Measurements from ENCODE around the gene CHCT1. TPM values are rescaled to one million over a fixed set of nuclear protein-coding genes. Genes with fewer than 3 reads are reported as not detected.
"Not testable (repeated sequence)": the region's sequence is repeated elsewhere in the genome, so short reads cannot be mapped to it uniquely, and the experiment has no call there.

CHCT1 gene
- polyA plus RNA-seq, 4 donors: 0.10 TPM; not detected in 3

DNA sequence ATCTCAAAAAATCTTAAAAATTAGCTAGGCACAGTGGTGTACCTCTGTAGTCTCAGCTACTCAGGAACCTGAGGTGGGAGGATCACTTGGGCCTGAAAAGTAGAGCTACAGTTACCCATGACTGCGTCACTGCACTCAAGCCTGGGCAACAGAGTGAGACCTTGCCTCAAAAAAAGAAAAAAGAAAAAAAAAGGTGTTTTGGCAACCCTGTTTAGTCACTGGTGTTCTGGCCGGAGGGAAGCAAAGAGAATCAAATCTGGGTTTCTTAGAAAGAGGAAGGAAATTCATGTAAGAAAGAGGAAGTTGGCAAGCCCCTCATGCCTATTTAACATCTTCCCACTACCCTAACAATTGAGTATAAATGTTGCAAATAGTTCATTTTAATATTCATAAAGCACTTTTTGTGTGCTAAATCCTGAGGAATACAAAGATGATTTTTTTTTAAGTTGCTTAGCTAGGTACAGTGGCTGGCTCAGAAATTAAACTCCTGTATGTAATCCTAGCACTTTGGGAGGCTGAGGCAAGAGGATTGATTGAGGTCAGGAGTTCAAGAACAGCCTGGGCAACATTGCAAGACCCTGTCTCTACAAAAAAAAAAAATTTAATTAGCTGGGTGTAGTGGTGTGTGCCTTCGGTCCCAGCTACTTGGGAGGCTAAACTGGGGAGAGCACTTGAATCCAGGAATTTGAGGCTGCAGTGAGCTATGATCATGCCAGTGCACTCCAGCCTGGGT is 23.9 kb upstream of the CHCT1 start:
- DNase-seq (ENCODE audit: low read depth in 4 of 4, low spot score in 3 of 4): no peak

DNA sequence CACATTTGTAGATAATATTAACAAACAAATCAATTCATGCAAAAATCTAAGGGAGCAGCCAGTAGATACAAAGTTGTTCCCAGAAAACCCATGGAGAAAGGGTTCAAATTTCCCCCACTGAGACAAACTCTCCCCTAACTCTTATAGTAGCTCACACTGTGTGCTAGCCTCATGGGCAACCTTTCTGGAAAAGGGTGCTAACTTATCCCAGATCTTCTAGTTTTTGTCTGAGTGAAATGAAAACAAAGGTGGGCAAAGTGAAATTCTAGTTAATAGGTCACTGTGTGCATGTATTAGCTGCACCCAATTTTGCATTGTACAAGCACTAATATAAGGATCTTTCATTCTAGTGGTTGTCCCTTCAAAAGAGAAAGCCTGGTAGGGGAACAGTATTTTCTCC is 20.5 kb upstream of the CHCT1 start:
- DNase-seq (ENCODE audit: low read depth in 4 of 4, low spot score in 3 of 4): no peak

DNA sequence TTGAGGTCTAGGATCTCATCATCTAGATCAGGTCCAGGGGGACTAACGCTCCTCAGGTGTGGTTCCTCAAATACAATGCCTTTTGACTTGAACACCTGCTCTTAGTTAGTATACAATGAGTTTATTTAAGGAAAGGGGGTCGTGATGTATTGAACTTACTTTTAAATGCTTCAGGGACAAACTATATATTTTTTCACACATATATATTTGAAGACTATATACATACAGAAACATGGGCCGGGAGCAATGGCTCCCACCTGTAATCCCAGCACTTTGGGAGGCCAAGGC is 18.8 kb upstream of the CHCT1 start:
- no peak for DNase-seq (ENCODE audit: low read depth in 4 of 4, low spot score in 3 of 4)

DNA sequence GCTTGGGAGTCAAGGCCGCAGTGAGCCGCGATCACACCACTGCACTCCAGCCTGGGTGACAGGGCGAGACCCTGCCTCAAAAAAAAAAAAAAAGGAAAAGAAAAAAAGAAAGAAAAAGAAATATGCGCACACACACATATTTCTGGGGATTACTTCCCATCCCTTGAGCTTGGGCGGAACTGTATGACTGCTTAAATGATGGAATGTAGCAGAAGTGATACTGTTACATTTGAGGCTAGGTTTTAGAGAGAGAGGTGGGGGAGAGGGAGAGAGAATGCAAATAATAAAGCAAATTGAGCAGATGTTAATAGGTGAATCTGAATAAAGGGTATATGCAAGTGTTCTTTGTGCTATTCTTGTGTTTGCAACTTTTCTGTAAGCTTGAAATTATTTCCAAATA is 18.3 kb upstream of the CHCT1 start:
- no peak for DNase-seq (ENCODE audit: low read depth in 4 of 4, low spot score in 3 of 4)

DNA sequence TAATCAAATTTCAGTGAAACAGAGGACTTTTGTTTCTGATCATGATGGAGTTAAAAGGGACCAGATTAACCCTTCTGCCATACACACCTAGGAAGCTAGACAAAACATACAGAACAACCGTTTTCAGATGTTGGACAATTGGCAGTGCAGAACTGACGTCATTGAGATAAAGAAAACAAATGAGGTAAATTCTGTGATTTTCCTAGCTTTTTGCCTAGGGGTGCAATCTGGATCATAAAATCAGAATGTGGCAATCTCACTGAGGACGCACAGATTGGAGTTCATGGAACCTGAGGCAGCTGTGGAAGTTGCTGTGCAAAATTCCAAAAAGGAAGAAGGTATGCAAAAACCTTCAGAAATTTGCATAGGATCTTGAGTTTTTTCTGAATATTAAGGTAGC is 15.4 kb upstream of the CHCT1 start:
- DNase-seq (ENCODE audit: low read depth in 4 of 4, low spot score in 3 of 4): no peak

DNA sequence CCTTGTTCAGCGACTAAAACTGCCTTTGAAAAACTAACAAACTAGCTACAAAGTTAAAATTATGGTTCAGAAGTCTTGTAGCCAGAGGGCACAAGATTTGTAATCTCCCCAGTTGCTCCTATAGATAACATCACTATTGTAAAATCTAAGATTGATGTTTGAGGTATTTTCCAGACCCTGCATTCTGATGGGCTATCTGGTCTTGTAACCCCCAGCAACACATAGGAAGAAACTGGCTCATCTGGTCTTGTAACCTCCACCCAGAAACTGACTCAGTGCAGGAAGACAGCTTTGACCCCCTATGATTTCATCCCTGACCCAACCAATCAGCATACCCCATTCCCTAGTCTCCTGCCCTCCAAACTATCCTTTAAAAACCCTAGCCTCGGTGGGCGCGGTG is 12.3 kb upstream of the CHCT1 start:
- no peak for DNase-seq (ENCODE audit: low read depth in 4 of 4, low spot score in 3 of 4)

DNA sequence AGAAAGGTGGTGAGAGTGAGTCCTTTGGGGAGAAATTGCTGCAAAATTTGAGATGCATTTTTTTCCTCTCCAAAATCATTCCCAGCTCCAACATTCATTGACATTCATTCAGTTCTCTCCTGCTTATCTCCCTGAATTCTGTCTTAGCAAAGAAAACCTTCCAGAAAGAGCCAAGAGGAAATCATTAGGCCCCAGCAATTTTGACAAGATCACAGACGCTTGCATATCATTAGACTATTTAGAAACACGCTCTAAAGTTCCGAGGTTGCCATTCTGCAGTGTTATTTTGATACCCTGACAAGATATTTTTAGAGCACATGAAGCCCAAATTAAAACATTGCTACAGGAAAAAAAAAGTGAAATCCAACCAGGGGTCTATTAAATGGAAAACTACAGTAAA is 9.6 kb upstream of the CHCT1 start:
- no peak for DNase-seq (ENCODE audit: low read depth in 4 of 4, low spot score in 3 of 4)

DNA sequence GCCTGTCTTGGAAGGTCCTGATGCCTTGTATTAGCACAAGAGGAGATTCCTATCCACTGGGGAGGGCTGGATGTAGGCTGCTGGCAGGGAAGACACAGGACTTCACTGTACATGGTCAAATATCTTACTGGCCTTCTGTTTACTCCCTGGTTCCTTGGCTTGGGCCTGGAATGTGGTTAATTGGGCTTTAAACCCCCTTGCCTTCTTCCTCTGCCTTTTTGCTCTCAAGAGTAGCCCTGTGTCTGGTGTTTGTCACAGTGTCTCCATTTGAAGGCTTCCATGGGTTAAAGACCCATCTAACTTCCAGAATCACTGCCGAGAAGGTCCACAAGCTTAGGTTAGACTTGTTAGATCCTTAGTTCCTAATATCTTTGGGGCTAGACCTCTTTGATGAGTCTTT is 7.1 kb upstream of the CHCT1 start:
- no peak for DNase-seq (ENCODE audit: low read depth in 4 of 4, low spot score in 3 of 4)

DNA sequence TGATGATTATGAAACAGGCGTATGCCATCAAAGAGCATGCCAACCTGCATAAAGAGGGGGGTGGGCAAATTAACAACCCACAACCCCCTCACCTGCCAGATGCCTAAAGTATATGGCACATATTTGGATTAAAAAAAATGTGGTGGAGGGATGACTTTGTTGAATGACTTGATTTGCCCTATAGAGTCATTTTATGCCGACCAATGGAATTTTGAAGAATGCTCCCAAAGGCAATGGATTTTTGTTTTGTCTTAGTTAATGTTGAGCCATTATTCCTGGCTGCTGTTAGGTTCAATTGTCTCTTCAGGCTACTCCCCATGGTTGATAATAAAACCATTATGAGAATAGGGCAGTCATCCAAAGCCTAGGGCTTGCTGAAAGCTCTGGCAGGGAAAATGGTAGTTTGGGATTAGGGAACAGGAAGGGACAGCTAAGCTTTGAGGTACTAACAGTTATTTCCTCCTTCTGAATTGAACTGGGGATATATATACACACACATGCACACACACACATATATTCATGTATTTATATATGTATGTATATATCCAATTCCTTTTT is 5.8 kb upstream of the CHCT1 start:
- no peak for DNase-seq (ENCODE audit: low read depth in 4 of 4, low spot score in 3 of 4)

DNA sequence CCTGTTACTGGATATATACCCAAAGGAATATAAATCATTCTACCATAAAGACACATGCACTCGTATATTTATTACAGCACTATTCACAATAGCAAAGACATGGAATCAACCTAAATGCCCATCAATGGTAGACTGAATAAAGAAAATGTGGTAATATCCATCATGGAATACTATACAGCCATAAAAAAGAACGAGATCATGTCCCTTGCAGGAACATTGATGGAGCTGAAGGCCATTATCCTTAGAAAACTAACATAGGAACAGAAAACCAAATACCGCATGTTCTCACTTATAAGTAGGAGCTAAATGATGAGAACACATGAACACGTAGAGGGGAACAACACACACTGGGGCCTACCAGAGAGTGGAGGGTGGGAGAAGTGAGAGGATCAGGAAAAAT is 3.3 kb upstream of the CHCT1 start:
- DNase-seq (ENCODE audit: low read depth in 4 of 4, low spot score in 3 of 4): not testable (repeated sequence)

DNA sequence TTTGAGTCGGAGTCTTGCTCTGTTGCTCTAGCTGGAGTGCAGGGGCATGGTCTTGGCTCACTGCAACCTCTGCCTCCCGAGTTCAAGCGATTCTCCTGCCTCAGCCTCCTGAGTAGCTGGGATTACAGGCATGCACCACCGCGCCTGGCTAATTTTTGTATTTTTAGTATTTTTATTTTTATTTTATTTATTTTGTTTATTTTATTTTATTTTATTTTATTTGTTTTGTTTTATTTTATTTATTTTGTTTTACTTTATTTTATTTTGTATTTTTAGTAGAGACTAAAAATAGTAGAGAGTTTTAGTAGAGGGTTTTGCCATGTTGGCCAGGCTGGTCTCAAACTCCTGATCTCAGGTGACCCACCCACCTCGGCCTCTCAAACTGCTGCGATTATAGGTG is 2.4 kb upstream of the CHCT1 start:
- DNase-seq (ENCODE audit: low read depth in 4 of 4, low spot score in 3 of 4): not testable (repeated sequence)

DNA sequence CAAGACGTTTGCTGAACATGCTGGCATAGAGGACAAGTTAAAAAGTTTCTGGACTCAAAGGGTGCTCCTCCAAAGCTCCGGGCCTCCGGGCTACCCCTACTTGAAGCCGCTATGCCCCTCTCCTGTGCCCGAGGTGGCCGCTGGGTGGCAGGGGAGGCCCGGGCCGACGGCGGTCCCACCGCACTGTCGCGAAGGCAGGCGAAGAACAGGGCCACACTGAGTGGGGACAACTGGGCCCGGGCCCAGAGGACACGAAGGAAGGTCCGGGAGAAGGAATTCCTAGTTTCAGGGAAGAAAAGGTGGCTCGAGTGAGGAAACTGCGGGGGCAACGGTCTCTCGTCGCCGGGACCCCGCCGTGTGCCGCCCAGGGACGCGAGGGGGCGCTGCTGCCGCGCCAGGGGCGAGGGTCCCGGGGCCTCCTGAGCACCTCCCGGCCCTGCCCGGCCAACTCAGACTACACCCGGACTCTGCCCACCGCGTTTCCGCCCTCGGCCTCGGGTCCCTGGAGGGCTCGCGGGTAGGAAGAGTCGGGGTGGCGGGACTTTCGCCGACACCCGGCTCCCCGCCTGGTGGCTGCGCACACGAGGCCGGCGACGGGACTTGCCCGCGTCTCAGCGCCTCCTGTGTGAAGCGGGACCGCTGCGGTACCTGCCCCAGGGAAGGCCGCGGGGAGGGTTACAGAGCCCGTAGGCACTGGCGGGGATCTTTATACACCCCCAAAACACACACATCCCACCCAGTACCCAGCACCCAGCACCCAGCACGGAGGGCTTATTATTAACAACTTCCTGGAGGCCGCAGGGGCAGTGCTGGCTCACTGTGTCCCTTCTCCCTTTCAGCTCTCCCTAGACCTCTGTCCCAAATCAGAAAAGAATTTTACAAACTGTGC is 772 bp upstream of the CHCT1 start:
- peak; percentile 31 to 65 (median 42) for DNase-seq (ENCODE audit: low read depth in 4 of 4, low spot score in 3 of 4)

DNA sequence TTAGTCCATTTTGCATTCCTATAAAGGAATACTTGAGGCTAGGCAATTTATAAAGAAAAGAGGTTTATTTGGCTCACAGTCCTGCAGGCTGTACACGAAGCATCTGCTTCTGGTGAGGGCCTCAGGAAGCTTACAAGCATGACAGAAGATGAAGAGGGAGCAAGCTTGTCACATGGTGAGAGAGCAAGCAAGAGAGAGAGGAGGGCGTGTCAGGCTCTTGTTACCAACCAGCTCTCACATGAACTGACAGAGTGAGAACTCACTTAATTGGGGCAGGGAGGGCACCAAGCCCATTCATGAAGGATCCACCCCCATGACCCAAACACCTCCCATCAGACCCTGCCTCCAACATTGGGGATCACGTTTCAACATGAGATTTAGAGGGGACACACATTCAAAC is 1.6 kb downstream of the CHCT1 start:
- DNase-seq (ENCODE audit: low read depth in 4 of 4, low spot score in 3 of 4): no peak

DNA sequence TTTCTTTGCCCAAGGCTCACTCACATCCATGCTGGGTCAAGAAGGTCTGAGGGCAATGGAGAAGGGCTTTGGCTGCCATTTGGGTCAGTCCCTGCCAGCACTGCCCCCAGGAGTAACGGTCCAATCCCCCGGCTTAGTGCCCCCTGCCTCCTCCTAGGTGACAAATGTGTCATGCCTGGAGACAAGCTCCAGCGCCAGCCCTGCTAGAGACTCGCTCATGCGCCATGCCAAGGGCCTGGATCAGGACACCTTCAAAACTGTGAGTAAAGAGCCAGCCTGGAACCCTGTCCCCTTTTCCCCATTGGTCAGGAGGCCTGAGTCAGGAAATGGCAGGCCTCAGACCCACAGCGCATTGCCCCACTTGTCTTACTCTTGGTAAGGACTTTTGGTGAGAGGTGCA is 3.3 kb downstream of the CHCT1 start:
- DNase-seq (ENCODE audit: low read depth in 4 of 4, low spot score in 3 of 4): no peak

DNA sequence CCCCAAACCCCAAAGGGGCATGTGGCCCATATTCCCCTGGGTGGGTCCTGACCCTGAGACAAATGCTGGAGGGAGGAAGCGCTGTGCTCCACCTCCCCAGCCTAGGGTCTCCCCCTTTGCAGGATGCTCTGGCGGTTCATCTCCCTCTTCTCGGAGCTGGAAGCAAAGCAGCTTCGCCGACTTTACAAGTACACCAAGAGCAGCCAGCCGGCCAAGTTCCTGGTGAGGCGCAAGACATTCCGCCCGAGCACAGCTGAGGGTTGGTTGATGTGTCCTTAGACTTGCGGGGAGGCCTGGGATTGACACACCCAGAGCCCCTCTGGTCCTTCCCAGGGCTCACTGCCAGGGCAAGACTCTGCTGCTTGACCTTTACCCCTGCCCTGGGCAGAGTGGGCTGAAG is 4.3 kb downstream of the CHCT1 start:
- no peak for DNase-seq (ENCODE audit: low read depth in 4 of 4, low spot score in 3 of 4)

DNA sequence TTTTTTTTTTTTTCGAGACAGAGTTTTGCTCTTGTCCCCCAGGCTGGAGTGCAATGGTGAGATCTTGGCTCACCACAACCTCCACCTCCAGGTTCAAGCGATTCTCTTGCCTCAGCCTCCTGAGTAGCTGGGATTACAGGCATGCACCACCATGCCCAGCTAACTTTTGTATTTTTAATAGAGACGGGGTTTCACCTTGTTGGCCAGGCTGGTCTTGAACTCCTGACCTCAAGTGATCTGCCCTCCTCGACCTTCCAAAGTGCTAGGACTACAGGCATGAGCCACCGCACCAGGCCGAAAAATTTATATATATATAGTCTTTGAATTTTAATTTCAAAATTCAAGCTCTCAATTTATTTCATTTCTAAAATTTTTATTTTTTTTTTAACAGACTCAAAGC is 6.2 kb downstream of the CHCT1 start:
- not testable (repeated sequence) for DNase-seq (ENCODE audit: low read depth in 4 of 4, low spot score in 3 of 4)

DNA sequence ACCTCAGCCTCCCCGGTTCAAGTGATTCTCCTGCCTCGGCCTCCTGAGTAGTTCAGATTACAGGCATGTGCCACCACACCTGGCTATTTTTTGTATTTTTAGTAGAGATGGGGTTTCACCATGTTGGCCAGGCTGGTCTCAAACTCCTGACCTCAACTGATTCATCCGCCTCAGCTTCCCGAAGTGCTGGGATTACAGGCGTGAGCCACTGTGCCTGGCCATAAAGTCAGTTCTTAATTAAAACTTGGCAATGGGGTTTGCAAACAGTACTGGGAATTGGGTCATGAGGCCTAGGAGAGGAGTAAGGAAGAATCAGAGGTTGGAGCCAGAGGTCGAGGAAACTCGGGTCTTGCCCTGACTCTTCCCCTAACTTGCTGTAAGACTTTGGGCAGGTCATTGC is 8.3 kb downstream of the CHCT1 start:
- not testable (repeated sequence) for DNase-seq (ENCODE audit: low read depth in 4 of 4, low spot score in 3 of 4)

DNA sequence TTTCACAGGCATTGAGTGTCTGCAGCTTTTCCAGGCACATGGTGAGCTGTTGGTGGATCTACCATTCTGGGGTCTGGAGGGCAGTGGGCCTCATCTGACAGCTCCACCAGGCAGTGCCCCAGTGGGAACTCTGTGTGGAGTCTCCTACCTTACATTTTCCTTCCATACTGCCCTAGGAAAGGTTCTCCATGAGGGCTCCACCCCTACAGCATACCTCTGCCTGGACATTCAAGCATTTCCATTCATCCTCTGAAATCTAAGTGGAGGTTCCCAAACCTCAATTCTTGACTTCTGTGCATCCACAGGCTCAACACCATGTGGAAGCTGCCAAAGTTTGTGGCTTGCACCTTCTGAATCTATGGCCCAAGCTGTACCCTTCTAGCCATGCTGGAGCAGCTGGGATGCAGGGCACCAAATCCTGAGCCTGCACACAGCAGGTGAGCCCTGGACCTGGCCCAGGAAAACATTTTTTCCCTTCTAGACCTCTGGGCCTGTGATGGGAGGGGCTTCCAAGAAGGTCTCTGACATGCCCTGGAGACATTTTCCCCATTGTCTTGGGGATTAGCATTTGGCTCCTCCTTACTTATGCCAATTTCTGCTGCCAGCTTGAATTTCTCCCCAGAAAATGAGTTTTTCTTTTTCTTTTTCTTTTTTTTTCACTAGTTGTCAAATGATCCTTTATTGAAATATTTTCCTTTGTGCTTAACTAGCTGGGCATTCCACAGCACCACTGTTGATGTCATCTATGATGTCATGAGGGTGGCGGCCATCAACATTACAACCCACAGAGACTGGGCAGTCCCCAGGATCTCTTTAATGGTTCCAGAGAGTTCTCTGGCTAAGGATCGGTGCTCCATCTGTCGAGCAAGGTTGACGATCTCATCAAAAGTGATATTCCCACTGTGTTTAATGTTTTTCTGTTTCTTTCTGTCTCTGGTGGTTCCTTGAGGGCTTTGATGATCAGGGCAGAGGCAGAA is 11.0 kb downstream of the CHCT1 start:
- not testable (repeated sequence) for DNase-seq (ENCODE audit: low read depth in 4 of 4, low spot score in 3 of 4)

DNA sequence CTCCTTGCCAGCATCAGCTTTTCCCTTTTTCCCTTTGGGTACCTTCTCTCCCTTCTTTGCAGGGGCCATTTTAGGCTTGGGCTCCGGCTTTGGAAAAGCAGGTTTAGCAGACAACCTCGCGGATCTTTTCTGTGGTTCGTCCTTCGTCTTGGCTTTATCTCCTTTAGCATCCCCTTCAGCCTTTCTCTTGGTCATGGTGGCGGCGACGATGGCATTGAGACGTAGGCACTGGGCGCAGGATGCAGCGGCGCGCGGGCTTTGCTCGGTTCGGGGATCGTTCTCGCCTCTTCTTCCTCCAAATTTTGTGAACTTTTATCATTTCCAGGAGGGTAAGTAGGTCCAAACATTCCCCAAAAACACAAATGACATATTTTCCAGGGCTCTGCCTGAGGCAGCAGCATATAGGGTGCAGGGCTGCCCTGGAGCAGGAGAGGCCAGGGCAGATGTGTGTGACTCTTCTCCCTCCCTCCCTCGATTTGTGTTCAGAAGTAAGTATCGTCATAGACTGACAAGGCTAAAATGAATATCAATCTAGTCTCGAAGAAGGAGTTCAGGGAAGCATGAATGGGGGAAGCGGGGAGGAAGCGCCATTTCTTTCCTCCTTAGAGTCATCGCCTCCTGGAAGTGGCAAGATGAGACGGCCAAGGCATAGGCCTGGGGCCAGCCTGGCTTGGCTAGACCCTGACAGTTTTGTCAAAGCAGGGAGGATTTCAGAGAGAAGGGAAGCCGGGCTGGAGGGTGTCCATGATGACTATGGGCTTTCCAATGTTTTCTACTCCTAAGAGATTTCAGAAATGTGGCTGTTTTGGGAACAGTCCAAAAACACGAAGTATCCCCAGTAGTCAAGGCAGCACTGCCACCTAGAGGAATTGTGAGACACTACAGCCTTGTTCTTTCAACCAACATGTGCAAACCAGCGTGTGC is 13.2 kb downstream of the CHCT1 start:
- peak; percentile 69 to 78 (median 74) for DNase-seq (ENCODE audit: low read depth in 4 of 4, low spot score in 3 of 4)

DNA sequence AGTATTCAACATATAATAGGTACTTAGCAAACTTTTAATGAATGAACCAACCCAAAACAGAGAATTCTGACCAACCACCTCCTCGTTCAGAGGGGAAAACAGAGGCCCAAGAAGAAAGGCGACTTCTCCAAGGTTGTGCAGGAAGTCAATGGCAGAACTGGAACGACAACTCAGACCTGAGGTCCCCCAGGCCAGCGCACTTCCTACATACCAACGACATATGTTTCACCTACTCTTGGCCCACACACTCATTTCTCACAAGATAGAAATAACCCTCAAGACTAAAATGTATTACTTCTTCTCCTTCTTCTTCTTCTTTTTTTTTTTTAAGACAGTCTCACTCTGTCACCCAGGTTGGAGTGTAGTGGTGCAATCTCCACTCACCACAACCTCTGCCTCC is 14.4 kb downstream of the CHCT1 start:
- no peak for DNase-seq (ENCODE audit: low read depth in 4 of 4, low spot score in 3 of 4)

Data from right renal pelvis (tissue), 4 donors.